HG03159 (cell line): Measurements from ENCODE around the gene TGFB1I1.
"Not testable (repeated sequence)": the region's sequence is repeated elsewhere in the genome, so short reads cannot be mapped to it uniquely, and the experiment has no call there.

Experiments used
- ATAC-seq: cut with Tn5 transposase; IDR thresholded peaks from one replicate; pipeline ENCODE4 v1.9.1; 2021; ENCODE audit warnings: mild to moderate bottlenecking, moderate library complexity; ENCODE audit not compliant: unreplicated experiment

TGFB1I1 gene

GRCh38 chr16:31486045-31486444, 14.1 kb downstream of the TGFB1I1 start:
- no peak for ATAC-seq

- no peak for ATAC-seq
Observed at GRCh38 chr16:31487071-31487719, 15.2 kb downstream of the TGFB1I1 start.

- peak; percentile 85 for ATAC-seq
Observed at GRCh38 chr16:31487720-31488467, 15.9 kb downstream of the TGFB1I1 start.

GRCh38 chr16:31488468-31489297, 16.7 kb downstream of the TGFB1I1 start:
- no peak for ATAC-seq

GRCh38 chr16:31489298-31489564, 17.3 kb downstream of the TGFB1I1 start:
- no peak for ATAC-seq

GRCh38 chr16:31489616-31490584, 17.9 kb downstream of the TGFB1I1 start:
- no peak for ATAC-seq

- ATAC-seq, result no peak
Observed at GRCh38 chr16:31491778-31492418, 19.9 kb downstream of the TGFB1I1 start.

- ATAC-seq, result no peak
Observed at GRCh38 chr16:31493506-31494125, 21.7 kb downstream of the TGFB1I1 start.

GRCh38 chr16:31496670-31497069, 24.7 kb downstream of the TGFB1I1 start:
- no peak for ATAC-seq

- no peak for ATAC-seq
Observed at GRCh38 chr16:31498493-31498892, 26.5 kb downstream of the TGFB1I1 start.

GRCh38 chr16:31499928-31500327, 28.0 kb downstream of the TGFB1I1 start:
- no peak for ATAC-seq

GRCh38 chr16:31501226-31501965, 29.4 kb downstream of the TGFB1I1 start:
- no peak for ATAC-seq

- no peak for ATAC-seq
Observed at GRCh38 chr16:31501966-31502348, 30.0 kb downstream of the TGFB1I1 start.

- ATAC-seq, result no peak
Observed at GRCh38 chr16:31502981-31503380, 31.0 kb downstream of the TGFB1I1 start.

GRCh38 chr16:31503555-31503954, 31.6 kb downstream of the TGFB1I1 start:
- not testable (repeated sequence) for ATAC-seq

GRCh38 chr16:31504159-31504558, 32.2 kb downstream of the TGFB1I1 start:
- no peak for ATAC-seq

- ATAC-seq, result peak; percentile 43
Observed at GRCh38 chr16:31505483-31505882, 33.5 kb downstream of the TGFB1I1 start.

GRCh38 chr16:31507617-31507928, 35.6 kb downstream of the TGFB1I1 start:
- ATAC-seq, result peak; percentile 2
